Thyroid gland (tissue), 4 donors: Measurements from ENCODE around the gene C6. TPM values are rescaled to one million over a fixed set of nuclear protein-coding genes. Genes with fewer than 3 reads are reported as not detected.

Source experiments
- DNase-seq, 2 donors: peaks; one replicate each; pipeline ENCODE4 v3.0.0-alpha.2; 2019
- H3K27ac ChIP-seq, 3 donors: fragments of 200-600 bp; sonication (generic); 1 replicate in 2 of 3; 2 replicates in 1 of 3; pipeline ENCODE4 v1.5.1; 2016 to 2019; ENCODE audit warnings: mild to moderate bottlenecking in 1 of 3, moderate library complexity in 1 of 3
- H3K27me3 ChIP-seq: fragments of 200-600 bp; sonication (generic); one replicate; pipeline ENCODE4 v1.5.1; 2019
- H3K36me3 ChIP-seq, 2 donors: fragments of 200-600 bp; sonication (generic); one replicate each; pipeline ENCODE4 v1.5.1; 2016 to 2019
- H3K4me1 ChIP-seq, 2 donors: fragments of 200-600 bp; sonication (generic); one replicate each; pipeline ENCODE4 v1.5.1; 2017 to 2019
- H3K4me3 ChIP-seq, 3 donors: fragments of 200-600 bp; sonication (generic); replicated peaks in 1 of 3; 1 replicate in 2 of 3; 2 replicates in 1 of 3; pipeline ENCODE4 v1.5.1; 2016; ENCODE audit warnings: mild to moderate bottlenecking in 1 of 3
- H3K9me3 ChIP-seq: fragments of 200-600 bp; sonication (generic); one replicate; pipeline ENCODE4 v1.5.1; 2017
- CTCF ChIP-seq, 6 experiments: fragments of 200-600 bp in 3 of 6; fragments of 450-650 bp in 3 of 6; sonication (generic) in 3 of 6; IDR thresholded peaks; one replicate each; pipeline ENCODE4 v1.5.1; 2016 to 2019; ENCODE audit warnings: antibody characterized with exemption in 6 of 6, mild to moderate bottlenecking in 2 of 6, inconsistent platforms in 1 of 6, moderate library complexity in 1 of 6
- POLR2A ChIP-seq, 2 donors: fragments of 450-650 bp; IDR thresholded peaks; one replicate each; pipeline ENCODE4 v1.6.1; 2017; ENCODE audit warnings: antibody characterized with exemption in 2 of 2, mild to moderate bottlenecking in 2 of 2, moderate library complexity in 1 of 2
- WGBS, 2 donors: methylation state at CpG; one replicate each; pipeline ENCODE4 v1.1.5; 2017; 5-methylcytosine and 5-hydroxymethylcytosine counted together
- intact Hi-C: fragments of 100-400 bp; cut with DNase I; formaldehyde crosslinking; loops from one replicate; pipeline ENCODE4 v1.15.1; 2023
- total RNA-seq, 4 donors: library from RNA; depleted of rRNA; stranded (reverse); fragments of >200 nt; gene quantifications; one replicate each; pipeline ENCODE4 v1.2.3, GENCODE V29; 2016

The C6 gene
- total RNA-seq, 4 donors from 2014 or later = 2.2 to 15.0 (median 3.5) TPM

- Histone ChIP-seq H3K4me1 (no peaks in the 10 kb centered on the region), H3K27me3 (no peaks in the 10 kb centered on the region), H3K9me3 (no peaks in the 10 kb centered on the region), H3K36me3 (no peaks in the 10 kb centered on the region), H3K27ac (no peak overlapping the region), H3K4me3 (no peak overlapping the region)
- TF ChIP-seq CTCF (IDR thresholded peaks at IDR 0.05) (no peak), POLR2A (IDR thresholded peaks at IDR 0.05) (no peak)
- no peak for DNase-seq
- 92 to 96% methylated on average over 3 of the region's 3 CpGs for WGBS, 2 donors
- intact Hi-C loops = no loop called here
Observed at GRCh38 chr5:41118177-41118576, 95.2 kb downstream of the C6 start.

DNA sequence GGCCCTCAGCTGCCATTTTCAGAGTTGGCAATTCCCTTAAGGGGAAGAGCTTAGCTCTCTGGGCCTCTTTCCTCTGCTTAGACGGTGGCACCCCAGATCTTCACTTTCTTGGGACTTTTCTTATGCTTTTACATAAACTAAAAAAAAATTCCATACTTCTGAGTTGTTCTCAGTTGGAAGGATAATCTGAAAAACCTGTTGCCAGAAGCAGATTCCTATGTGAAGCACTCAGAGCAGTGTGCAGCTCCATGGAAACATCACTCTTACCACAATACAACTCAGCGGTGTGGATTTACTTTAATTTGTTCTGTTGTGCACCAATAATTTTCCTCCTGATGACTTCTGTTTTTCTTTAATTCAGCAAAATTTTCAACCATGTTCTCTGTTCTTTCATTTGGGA is 98.1 kb downstream of the C6 start:
- Histone ChIP-seq H3K4me1 (no peaks in the 10 kb centered on the region), H3K27me3 (no peaks in the 10 kb centered on the region), H3K27ac (no peak overlapping the region), H3K36me3 (no peaks in the 10 kb centered on the region), H3K4me3 (no peak overlapping the region), H3K9me3 (no peaks in the 10 kb centered on the region)
- DNase-seq = no peak
- 48 to 52% methylated on average over 2 of the region's 2 CpGs for WGBS, 2 donors
- intact Hi-C loops = no loop called here
- TF ChIP-seq POLR2A (IDR thresholded peaks at IDR 0.05) (no peak), CTCF (IDR thresholded peaks at IDR 0.05) (no peak)

- H3K36me3 ChIP-seq = no peaks in the 10 kb centered on the region
- 93 to 94% methylated on average over 2 of the region's 2 CpGs for WGBS, 2 donors
- intact Hi-C loops = no loop called here
- H3K27me3 ChIP-seq = no peaks in the 10 kb centered on the region
- no peak for DNase-seq
- H3K9me3 ChIP-seq = no peaks in the 10 kb centered on the region
- no peak overlapping the region for H3K27ac ChIP-seq
- TF ChIP-seq CTCF (IDR thresholded peaks at IDR 0.05) = no peak
- no peak for TF ChIP-seq POLR2A (IDR thresholded peaks at IDR 0.05)
- H3K4me1 ChIP-seq = no peaks in the 10 kb centered on the region
- H3K4me3 ChIP-seq = no peak overlapping the region
Observed at GRCh38 chr5:41112486-41113455, 100.6 kb downstream of the C6 start.

DNA sequence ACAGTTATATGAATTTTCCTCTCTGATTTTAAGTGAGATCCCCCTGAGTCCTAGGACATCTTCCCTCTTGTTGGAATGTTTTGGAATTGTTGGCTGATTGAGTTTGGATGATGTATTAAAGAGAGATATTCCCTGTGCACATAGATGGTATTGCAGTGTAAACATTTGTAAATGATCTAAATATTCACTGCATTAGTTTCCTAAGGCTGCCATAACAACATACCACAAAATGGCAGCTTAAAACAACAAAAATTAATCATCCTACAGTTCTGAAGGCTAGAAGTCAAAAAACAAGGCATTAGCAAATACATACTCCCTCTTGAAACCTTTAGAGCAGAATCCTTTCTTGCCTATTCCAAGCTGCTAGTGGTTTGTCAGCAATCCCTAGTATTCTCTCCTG is 104.1 kb downstream of the C6 start:
- Histone ChIP-seq H3K27me3 (no peaks in the 10 kb centered on the region), H3K4me1 (no peaks in the 10 kb centered on the region), H3K4me3 (no peak overlapping the region), H3K36me3 (no peaks in the 10 kb centered on the region), H3K9me3 (no peaks in the 10 kb centered on the region), H3K27ac (no peak overlapping the region)
- no peak for TF ChIP-seq CTCF (IDR thresholded peaks at IDR 0.05)
- TF ChIP-seq POLR2A (IDR thresholded peaks at IDR 0.05) = no peak
- intact Hi-C loops = no loop called here
- DNase-seq = no peak

DNA sequence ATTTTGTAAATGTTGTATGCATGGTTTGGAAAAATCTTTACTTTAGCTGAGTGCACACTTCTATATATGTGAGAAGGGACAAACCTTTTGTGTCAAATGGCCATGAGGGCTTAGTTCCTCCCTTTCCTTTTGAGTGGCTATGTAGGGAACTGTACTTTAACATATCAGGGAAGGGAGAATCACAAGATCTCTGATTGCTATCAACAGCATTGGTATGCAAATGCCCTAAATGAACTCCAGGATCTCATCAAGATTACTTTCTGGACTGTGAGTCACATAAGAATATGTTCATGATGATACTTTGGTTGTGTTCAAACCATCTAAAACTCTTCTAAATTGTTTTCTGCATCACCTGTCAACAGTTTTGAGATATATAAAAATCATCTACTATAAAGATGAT is 111.0 kb downstream of the C6 start:
- no peaks in the 10 kb centered on the region for H3K4me1 ChIP-seq
- H3K27ac ChIP-seq = no peak overlapping the region
- intact Hi-C loops = no loop called here
- no peak for DNase-seq
- H3K9me3 ChIP-seq = no peaks in the 10 kb centered on the region
- no peak for TF ChIP-seq POLR2A (IDR thresholded peaks at IDR 0.05)
- no peak for TF ChIP-seq CTCF (IDR thresholded peaks at IDR 0.05)
- H3K4me3 ChIP-seq = no peak overlapping the region
- no peaks in the 10 kb centered on the region for H3K27me3 ChIP-seq
- H3K36me3 ChIP-seq = no peaks in the 10 kb centered on the region
